GM12873 (cell line): ENCODE data around the gene PAX7.

Source experiments
- CTCF ChIP-seq: IDR thresholded peaks from 2 replicates; pipeline ENCODE4 v1.5.1; 2012; ENCODE audit warnings: low read depth, mild to moderate bottlenecking, moderate library complexity, low read length, control low read depth; ENCODE audit not compliant: insufficient read depth; ENCODE audit errors: missing control alignments

PAX7 gene

DNA sequence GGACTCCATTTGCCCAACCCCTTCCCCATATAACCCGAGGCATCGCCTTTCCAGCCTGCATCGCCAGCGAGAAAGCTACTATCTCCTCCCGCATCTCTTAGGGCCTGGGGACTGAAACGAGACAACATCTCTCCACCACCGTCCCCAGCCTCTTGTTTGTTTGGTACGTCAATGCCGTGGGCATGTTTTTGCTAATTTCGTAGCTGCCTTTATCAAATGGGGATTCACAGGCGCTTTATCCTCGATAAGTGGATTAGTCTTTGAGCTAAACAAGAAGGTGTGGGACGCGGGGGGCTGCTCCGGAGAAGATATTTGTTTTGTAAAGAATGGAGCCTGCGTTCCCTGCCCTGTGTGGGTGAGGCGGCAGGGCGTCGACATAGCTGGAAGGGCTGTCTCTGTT is 91.6 kb downstream of the PAX7 start:
- TF ChIP-seq CTCF, result no peak

- no peak for TF ChIP-seq CTCF
These were observed 92.6 kb downstream of the PAX7 start for GRCh38 chr1:18723206-18723605.

- TF ChIP-seq CTCF, result no peak
These were observed 93.2 kb downstream of the PAX7 start for GRCh38 chr1:18723701-18724411.

GRCh38 chr1:18724801-18725200 is 94.2 kb downstream of the PAX7 start:
- TF ChIP-seq CTCF, result no peak

DNA sequence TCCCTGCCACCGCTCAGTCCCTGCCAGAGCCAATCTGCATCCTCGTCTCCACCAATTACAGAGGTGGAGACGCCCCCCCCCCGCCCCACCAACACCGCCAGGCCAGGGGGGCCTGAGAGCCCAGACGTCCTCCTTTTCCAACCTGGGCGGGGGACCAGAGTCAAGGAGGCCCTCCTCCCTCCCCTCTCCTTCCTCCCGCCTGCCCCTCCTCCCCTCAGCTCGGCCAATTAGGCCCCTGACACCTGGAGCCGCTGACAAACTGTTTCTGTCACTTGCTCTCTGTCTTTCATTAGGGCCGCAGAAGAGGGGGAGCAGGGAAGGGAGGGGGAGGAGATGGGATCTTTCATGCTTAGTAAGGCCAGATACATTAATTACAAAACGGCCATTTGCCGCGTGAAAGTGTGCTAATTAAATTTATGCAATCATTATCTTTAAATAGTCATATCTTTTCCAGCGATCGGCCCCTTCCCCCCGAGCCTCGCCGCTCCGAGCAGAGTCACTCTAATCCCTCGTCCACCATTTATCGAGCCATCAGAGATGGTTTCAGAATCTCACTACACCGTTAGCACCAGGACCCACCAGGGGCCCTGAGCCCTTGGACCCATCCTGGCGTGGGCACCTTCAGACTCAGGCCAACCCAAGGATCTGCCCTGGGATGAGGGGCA is 94.7 kb downstream of the PAX7 start:
- TF ChIP-seq CTCF, result no peak

DNA sequence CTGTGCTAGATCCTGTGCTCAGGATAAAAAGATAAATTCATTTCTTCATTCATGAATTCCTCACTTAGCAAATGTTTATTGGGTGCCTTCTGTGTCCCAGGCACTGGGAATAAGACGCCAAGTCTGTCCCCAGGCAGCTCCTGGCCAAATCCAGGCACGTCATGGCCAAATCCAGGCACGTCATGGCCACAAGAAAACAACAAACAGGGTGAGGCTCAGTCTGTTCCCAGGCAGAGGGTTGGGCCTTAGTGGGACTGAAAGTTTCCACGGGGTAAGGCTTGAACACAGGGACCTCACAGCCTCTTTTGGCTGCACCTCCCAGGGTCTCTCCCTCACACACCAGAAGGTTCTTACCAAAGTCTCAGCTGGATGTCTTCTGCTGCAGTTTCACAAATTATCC is 95.7 kb downstream of the PAX7 start:
- no peak for TF ChIP-seq CTCF

GRCh38 chr1:18727956-18728355 is 97.3 kb downstream of the PAX7 start:
- no peak for TF ChIP-seq CTCF
